ENCODE measurements around the gene PCAT7.

DNA sequence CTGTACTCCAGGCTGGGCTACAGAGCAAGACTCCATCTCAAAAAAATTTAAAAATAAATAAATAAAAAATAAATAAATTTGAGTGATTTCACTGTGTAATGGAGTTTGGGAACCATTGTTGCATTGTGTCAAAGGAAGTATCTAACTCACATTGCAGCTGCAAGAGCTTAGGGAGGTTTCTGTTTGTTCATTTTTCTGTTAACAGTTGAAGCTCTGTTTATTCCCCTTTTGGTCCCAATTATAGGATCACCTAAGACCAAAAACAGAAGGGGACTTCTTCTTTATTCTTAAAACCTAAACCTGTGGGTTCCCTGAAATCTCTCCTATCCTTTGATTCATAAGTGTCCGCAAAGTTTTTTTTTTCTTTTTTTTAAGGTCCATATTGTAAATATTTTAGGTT is 28.6 kb upstream of the PCAT7 start:
- no peak for TF ChIP-seq GATA3 (IDR thresholded peaks at IDR 0.05; ENCODE audit: low read depth, low read length)
- TF ChIP-seq GATA2 (IDR thresholded peaks at IDR 0.05; ENCODE audit: low read depth, low read length) = no peak

All from SH-SY5Y (cell line).